HG02571 (cell line): ENCODE data around the gene MIS18A.
"Not testable (repeated sequence)": the region's sequence is repeated elsewhere in the genome, so short reads cannot be mapped to it uniquely, and the experiment has no call there.

ENCODE experiments used
- ATAC-seq: cut with Tn5 transposase; IDR thresholded peaks from one replicate; pipeline ENCODE4 v1.9.1; 2021; ENCODE audit warnings: mild to moderate bottlenecking, moderate library complexity; ENCODE audit not compliant: unreplicated experiment

The MIS18A gene

DNA sequence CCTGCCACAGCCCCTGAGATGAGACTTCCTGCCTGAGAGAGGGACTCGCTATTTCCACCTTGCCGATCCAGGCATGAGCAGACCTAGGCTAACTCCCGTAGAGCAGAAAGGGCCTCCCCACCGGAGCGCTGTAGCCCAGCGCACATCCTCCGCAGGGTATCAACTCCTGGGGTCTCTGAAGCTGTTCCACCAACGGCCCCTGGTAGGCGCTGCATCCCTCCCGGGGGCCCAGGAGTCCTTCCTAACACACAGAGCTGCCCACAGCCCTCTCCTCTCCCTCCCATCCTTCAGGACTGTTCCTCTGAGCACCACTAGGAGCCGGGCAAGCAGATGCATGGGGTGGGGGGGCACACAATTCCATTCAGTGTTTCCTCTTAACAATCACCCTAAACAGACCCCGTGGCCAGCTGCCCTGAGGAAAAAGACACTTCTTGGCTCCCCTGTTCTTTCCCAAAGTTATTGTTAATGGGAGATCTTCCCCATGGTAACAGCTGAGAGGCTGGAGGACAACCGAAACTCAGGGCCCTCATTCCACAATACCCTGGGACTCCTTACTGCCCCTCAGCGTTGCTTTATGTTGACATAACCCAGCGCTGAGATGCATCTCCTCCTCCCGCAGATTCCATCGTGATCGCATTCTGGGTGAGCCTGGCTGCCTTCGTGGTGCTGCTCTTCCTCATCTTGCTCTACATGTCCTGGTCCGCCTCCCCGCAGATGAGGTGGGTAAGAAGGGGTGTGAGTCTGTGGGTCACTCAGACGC is 27.4 kb upstream of the MIS18A start:
- no peak for ATAC-seq

DNA sequence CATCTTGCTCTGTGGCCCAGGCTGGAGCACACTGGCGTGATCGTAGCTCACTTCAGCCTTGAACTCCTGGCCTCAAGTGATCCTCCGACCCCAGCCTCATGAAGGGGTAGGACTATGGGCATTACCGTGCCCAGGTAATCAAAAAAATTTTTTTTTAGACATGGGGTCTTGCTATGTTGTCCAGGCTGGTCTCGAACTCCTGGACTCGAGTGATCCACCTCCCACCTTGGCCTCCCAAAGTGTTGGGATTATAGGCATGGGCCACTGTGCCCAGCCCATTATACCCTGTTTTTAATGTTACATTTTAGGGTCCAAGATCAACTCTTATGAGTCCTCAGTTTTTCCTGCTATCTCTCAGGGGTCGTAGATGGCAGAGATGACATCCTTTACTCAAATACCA is 26.1 kb upstream of the MIS18A start:
- no peak for ATAC-seq

DNA sequence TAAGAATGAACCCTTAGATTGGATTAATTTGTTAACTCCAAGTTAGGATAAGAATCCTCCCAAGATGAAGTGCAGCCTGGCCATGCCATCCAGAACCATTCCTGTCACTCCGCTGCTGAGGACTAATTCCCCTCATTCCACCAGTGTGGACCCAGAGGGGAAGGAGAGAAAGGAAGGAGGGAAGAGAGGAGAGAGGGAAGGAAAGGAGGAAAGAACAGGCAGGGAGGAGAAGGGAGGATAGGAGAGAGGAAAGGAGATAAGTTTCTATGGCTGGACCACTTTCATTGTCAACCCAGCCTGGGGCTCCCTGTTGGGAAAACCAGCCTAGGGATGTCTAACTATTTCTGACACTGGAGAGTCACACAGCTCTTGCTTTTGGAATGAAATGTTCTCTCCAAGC is 24.5 kb upstream of the MIS18A start:
- no peak for ATAC-seq

DNA sequence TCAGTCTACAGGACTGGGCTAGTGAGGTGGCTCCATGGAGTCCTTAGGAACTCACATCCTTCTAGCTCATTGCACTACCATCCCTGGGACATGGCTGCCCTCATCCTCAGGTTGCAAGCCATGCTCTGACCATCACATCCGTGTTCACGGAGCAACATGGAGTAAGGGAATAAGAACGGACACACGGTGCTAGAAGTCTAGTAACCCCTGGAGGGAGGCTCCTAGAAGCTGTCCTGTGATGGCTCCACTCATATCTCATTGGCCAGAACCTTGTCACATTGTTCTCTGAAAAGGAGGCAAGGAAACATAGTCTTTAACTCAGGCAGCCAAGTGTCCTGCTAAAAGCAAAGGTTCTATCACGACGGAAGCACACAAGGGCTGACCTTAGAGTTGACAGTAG is 23.7 kb upstream of the MIS18A start:
- ATAC-seq, result no peak

GRCh38 chr21:32301596-32301995 is 22.7 kb upstream of the MIS18A start:
- no peak for ATAC-seq

DNA sequence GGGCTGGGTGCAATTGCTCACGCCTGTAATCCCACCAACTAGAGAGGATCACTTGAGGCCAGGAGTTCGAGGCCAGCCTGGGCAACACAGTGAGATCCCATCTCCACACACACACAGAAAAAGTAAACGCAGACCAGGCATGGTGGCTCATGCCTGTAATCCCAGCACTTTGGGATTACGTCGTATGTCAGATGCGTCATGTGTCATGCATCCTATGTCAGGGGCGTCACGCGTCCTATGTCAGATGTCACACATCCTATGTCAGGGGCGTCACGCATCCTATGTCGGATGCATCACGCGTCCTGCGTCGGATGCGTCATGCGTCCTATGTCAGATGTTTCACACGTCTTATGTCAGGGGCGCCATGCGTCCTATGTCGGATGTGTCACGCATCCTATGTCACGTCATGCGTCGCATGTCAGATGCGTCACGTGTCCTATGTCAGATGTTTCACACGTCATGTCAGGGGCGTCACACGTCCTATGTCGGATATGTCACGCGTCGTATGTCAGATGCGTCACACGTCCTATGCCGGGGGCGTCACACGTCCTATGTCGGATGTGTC is 21.4 kb upstream of the MIS18A start:
- ATAC-seq, result no peak

GRCh38 chr21:32299695-32300094 is 20.8 kb upstream of the MIS18A start:
- no peak for ATAC-seq

GRCh38 chr21:32298658-32299081 is 19.8 kb upstream of the MIS18A start, which contains the start of gene MRAP:
TSS of gene MRAP (plus strand) at chr21:32298855. CDS start at chr21:32298972, 117 bp downstream.
- ATAC-seq, result no peak

DNA sequence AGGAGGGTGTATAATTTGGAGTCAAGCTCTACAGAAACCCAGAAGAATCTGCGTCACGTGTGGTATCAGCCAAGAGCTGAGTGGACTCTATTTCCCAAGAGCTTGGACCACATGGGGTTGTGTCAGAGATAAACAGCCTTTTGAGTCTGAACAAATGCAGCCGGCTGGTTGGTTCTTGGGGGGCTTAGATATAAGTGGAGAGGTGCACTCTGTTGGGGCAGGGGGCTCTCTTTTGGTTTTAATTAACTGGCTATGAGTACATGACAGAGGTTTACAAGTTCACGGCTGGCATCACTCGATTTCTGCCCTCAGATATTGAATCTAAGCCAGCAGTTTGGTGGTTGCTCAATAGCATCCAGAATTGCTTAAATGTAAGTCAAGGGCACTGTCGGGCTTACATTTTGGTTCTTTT is 19.3 kb upstream of the MIS18A start:
- ATAC-seq, result no peak

DNA sequence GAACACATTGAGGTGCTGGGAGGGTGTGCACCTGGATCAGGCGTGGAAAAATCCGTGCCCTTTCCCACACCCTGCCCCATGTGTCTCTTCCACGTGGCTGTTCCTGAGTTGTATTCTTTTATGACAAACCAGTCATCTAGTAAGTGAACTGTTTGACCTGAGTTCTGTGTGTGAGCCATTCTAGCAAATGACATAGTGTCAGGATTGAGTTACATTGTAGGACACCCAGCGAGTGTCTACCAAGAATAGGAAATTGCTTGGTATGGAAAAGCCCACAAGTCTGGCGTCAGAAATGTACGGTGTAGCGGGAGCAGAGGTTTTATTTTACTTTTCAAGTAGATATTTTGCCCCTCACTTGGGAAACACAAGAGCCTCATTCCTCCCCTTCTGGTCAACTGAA is 18.6 kb upstream of the MIS18A start:
- no peak for ATAC-seq

GRCh38 chr21:32285476-32285875 is 6.6 kb upstream of the MIS18A start:
- no peak for ATAC-seq

- ATAC-seq, result no peak
These were observed 4.1 kb upstream of the MIS18A start for GRCh38 chr21:32282992-32283391.

GRCh38 chr21:32281531-32281930 is 2.7 kb upstream of the MIS18A start:
- no peak for ATAC-seq

DNA sequence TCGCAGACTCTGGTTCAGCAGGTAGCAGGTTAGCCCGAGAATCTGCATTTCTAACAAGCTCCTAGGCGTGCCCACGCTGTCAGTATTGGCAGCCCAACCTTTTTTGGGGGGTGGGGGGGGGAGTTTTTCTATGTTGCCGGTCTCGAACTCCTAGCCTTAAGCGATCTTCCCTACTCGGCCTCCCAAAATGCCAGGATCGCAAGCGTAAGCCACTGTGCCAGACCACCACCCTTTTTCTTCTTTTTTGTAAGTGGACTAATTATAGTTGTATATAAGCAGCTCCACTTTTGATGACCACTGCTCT is 480 bp upstream of the MIS18A start:
- no peak for ATAC-seq

- no peak for ATAC-seq
These were observed 746 bp downstream of the MIS18A start for GRCh38 chr21:32278103-32278502.

DNA sequence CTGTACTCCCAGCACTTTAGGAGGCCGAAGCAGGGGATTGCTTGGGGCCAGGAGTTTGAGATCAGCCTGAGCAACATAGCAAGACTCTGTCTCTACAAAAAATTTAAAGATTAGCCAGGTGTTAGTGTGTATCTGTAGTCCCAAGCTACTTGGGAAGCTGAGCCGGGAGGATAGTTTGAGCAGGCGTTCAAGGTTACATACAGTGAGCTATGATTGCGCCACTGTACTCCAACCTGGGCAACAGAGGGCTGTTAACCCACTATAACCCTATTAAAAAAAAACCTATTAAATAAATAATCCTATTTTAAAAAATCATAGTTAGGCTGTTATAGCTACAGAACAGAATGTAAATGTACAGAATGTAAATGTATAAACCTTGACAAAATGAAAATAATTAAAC is 2.2 kb downstream of the MIS18A start:
- ATAC-seq, result no peak

DNA sequence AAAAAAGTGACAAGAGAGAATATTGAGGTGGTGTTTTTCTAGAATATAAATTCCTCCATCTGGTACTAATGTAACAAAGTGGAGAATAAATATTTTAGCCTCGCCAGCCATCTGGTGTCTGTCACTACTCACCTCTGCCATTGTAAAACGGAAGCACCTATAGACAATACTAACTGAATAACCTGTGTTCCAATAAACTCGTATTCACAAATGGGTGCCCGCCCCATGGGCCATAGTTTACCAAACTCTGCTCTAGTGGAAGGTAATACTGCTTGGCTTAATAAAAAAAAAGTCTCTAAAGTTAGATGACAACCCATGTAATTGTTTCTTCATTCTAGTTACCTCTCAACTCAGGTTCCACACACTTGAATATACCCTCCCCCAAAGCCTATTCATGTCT is 8.1 kb downstream of the MIS18A start:
- ATAC-seq, result no peak

- not testable (repeated sequence) for ATAC-seq
These were observed 13.5 kb downstream of the MIS18A start for GRCh38 chr21:32265321-32265720.

DNA sequence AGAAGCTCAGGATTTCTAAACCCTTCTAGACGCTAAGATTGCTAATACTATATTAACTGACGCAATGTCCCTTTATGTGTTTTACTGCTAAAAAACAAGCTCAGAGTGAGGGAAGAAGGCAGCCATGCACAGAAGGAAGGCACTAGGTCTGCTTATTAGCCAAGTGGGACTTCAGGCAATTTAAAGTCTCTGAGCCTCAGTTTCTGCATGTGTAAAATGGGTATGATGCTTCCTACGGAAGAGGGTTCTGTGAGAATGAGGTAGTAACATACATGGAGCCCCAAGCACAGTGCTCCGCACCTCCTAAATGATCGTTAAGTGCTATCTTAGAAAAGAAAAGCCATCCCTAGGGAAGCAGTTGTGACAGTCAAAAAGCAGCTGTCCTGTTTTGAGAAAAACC is 16.9 kb downstream of the MIS18A start:
- ATAC-seq, result no peak

DNA sequence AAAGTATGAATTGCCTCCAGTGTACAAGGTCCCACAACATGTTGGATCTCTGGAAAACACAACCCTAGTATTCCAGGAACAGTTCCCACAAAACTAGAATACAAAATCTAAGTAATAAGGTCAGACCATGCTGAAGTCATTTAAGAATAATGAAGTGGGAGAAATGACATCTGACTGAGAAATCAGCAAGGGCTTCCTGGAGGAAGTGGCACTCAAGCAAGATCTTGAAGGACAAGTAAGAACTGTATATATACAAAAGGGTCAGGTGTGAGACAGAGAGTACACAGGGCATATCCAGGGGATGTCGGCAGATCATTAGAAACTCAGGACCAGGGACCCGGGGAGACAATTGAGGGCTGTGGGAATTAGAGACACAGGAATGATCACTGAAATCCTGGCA is 18.7 kb downstream of the MIS18A start:
- no peak for ATAC-seq

- not testable (repeated sequence) for ATAC-seq
These were observed 20.1 kb downstream of the MIS18A start for GRCh38 chr21:32258786-32259048.

GRCh38 chr21:32257962-32258785 is 20.7 kb downstream of the MIS18A start:
- ATAC-seq, result no peak
